ENCODE measurements around the gene AGK. TPM values are rescaled to one million over a fixed set of nuclear protein-coding genes. Genes with fewer than 3 reads are reported as not detected.

The AGK gene
- total and polyA plus RNA-seq, 2 of the 8 experiments (the other 6 are each of a cell fraction or from before 2014, with no cell fraction given): 25.8 to 34.0 TPM

GRCh38 chr7:141562972-141563371, 11.8 kb downstream of the AGK start (continued):
- TF ChIP-seq ASH2L (IDR thresholded peaks at IDR 0.05; ENCODE audit: low read length): no peak
- TF ChIP-seq CHD2 (IDR thresholded peaks at IDR 0.05; ENCODE audit: low read length): no peak
- no peak for TF ChIP-seq EGR1 (IDR thresholded peaks at IDR 0.05; ENCODE audit: borderline replicate concordance, low read depth, low read length)
- TF ChIP-seq, protein P1, sequence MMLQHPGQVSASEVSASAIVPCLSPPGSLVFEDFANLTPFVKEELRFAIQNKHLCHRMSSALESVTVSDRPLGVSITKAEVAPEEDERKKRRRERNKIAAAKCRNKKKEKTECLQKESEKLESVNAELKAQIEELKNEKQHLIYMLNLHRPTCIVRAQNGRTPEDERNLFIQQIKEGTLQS (IDR thresholded peaks at IDR 0.05; ENCODE audit: insufficient read depth, low read depth, low read length): no peak
- TF ChIP-seq SUZ12 (IDR thresholded peaks at IDR 0.05; ENCODE audit: low read length): no peak
- no peak for TF ChIP-seq GTF2F1 (IDR thresholded peaks at IDR 0.05; ENCODE audit: borderline replicate concordance, low read depth, low read length)
- TF ChIP-seq SP2 (IDR thresholded peaks at IDR 0.05; ENCODE audit: low read length): no peak
